Left cardiac atrium (tissue), 4 donors: ENCODE results near the gene LILRA1. TPM values are rescaled to one million over a fixed set of nuclear protein-coding genes. Genes with fewer than 3 reads are reported as not detected.
A peak's percentile ranks its signal among the peaks of the same experiment; 100 is the strongest.
"Not testable (repeated sequence)": the region's sequence is repeated elsewhere in the genome, so short reads cannot be mapped to it uniquely, and the experiment has no call there.

Experiments
- ATAC-seq, 2 donors: fragments of 200-7000 bp; cut with Tn5 transposase; one replicate each; pipeline ENCODE4 v1.9.1; 2020; ENCODE audit warnings: mild to moderate bottlenecking in 2 of 2, moderate library complexity in 2 of 2
- DNase-seq: peaks from one replicate; pipeline ENCODE4 v3.0.0-alpha.2; 2020
- intact Hi-C, 2 donors: fragments of 100-400 bp; cut with DNase I; formaldehyde crosslinking; loops; one replicate each; pipeline versions ENCODE4 v1.14.1 to v1.15.1; 2022 to 2023
- total RNA-seq, 2 donors: library from RNA; stranded (reverse); fragmentation: NEBNext Ultra II Directional; extraction: Animal tissue kit (Norgen Biotek cat#: 25700); gene quantifications; one replicate each; pipeline ENCODE4 v1.2.1, GENCODE V29; 2021
- donor health status: DM: no; HTN: yes; CAD: no.
- donor health status: DM: no; HTN: yes; CAD: no; lungs with severe emphysema.
- donor health status: DM: yes; HTN: yes; CAD: no.
- donor health status: Dilated cardiomyopathy.

The LILRA1 gene
- total RNA-seq, 2 donors from 2014 or later, result 0.86 to 0.97 TPM

GRCh38 chr19:54614726-54615125 lies 21.3 kb downstream of the LILRA1 start:
- intact Hi-C loops, result no loop called here
- DNase-seq (no peak), ATAC-seq (no peak)

GRCh38 chr19:54616057-54616456 lies 22.6 kb downstream of the LILRA1 start:
- intact Hi-C loops, result no loop called here
- ATAC-seq (no peak), DNase-seq (no peak)

- no peak for ATAC-seq
- intact Hi-C loops, result no loop called here
Observed at GRCh38 chr19:54616821-54617560, 23.6 kb downstream of the LILRA1 start.

GRCh38 chr19:54620464-54620863 lies 27.0 kb downstream of the LILRA1 start:
- intact Hi-C loops, result no loop called here
- no peak for ATAC-seq
- no peak for DNase-seq

More at GRCh38 chr19:54616821-54617560, 23.6 kb downstream of the LILRA1 start:
- DNase-seq, result no peak

- ATAC-seq (no peak), DNase-seq (no peak)
- intact Hi-C loops, result no loop called here
Observed at GRCh38 chr19:54622431-54622830, 29.0 kb downstream of the LILRA1 start.

- DNase-seq, ATAC-seq, intact Hi-C loops: not testable (repeated sequence)
Observed at GRCh38 chr19:54624234-54624633, 30.8 kb downstream of the LILRA1 start.

GRCh38 chr19:54624934-54625730 lies 31.7 kb downstream of the LILRA1 start:
- intact Hi-C loops, ATAC-seq, DNase-seq: not testable (repeated sequence)

- no peak for DNase-seq
- no peak for ATAC-seq
- intact Hi-C loops, result no loop called here
Observed at GRCh38 chr19:54626757-54627156, 33.3 kb downstream of the LILRA1 start.

- ATAC-seq, DNase-seq, intact Hi-C loops: not testable (repeated sequence)
Observed at GRCh38 chr19:54627912-54628311, 34.5 kb downstream of the LILRA1 start.

GRCh38 chr19:54630262-54630661 lies 36.8 kb downstream of the LILRA1 start, which contains the start of gene LILRB1:
Gene LILRB1 (plus strand): TSS chr19:54630484. CDS start chr19:54631074, 590 bp downstream.
- DNase-seq, intact Hi-C loops: not testable (repeated sequence)
- peak in 1 of 2 donors; percentile 55 for ATAC-seq

GRCh38 chr19:54630782-54631181 lies 37.4 kb downstream of the LILRA1 start:
- ATAC-seq, result peak in 1 of 2 donors; percentile 53
- intact Hi-C loops, result no loop called here
- no peak for DNase-seq

GRCh38 chr19:54631489-54632337 lies 38.3 kb downstream of the LILRA1 start:
- ATAC-seq, DNase-seq, intact Hi-C loops: not testable (repeated sequence)

GRCh38 chr19:54632517-54632916 lies 39.1 kb downstream of the LILRA1 start:
- DNase-seq, ATAC-seq, intact Hi-C loops: not testable (repeated sequence)

GRCh38 chr19:54633401-54633800 lies 40.0 kb downstream of the LILRA1 start:
- ATAC-seq, result no peak

GRCh38 chr19:54636081-54636480 lies 42.6 kb downstream of the LILRA1 start:
- intact Hi-C loops, ATAC-seq, DNase-seq: not testable (repeated sequence)

More at GRCh38 chr19:54633401-54633800, 40.0 kb downstream of the LILRA1 start:
- DNase-seq, result no peak
- intact Hi-C loops, result no loop called here

- no peak for DNase-seq
- intact Hi-C loops, result no loop called here
Observed at GRCh38 chr19:54638683-54639082, 45.3 kb downstream of the LILRA1 start.

GRCh38 chr19:54642953-54643352 lies 49.5 kb downstream of the LILRA1 start:
- intact Hi-C loops, DNase-seq: not testable (repeated sequence)
- peak in 1 of 2 donors; percentile 52 for ATAC-seq

More at GRCh38 chr19:54638683-54639082, 45.3 kb downstream of the LILRA1 start:
- no peak for ATAC-seq

- DNase-seq, intact Hi-C loops: not testable (repeated sequence)
- ATAC-seq, result peak; percentile 38 to 80
Observed at GRCh38 chr19:54643583-54643982, 50.2 kb downstream of the LILRA1 start.

- intact Hi-C loops, result no loop called here
- ATAC-seq (peak; percentile 47 to 93), DNase-seq (no peak)
Observed at GRCh38 chr19:54644056-54644455, 50.6 kb downstream of the LILRA1 start.
